SH-SY5Y (cell line): ENCODE data around the gene KRT85.

Experiments
- GATA2 ChIP-seq: IDR thresholded peaks from 2 replicates; pipeline ENCODE4 v1.6.1; 2011; ENCODE audit warnings: mild to moderate bottlenecking, low read depth, low read length
- GATA3 ChIP-seq: IDR thresholded peaks from 2 replicates; pipeline ENCODE4 v1.6.1; 2011; ENCODE audit warnings: low read depth, mild to moderate bottlenecking, low read length, moderate library complexity

GRCh38 chr12:52356031-52356761 is 11.1 kb downstream of the KRT85 start:
- TF ChIP-seq GATA2 (no peak), GATA3 (no peak)
